NCI-H2171 treated with DMSO at 0.1 percent for 48 hours (cell line): ENCODE results near the gene P4HA3.

ENCODE experiments used
- DNase-seq: peaks from one replicate; lab custom pipeline; 2025; lab: John Stamatoyannopoulos, UW

The P4HA3 gene

DNA sequence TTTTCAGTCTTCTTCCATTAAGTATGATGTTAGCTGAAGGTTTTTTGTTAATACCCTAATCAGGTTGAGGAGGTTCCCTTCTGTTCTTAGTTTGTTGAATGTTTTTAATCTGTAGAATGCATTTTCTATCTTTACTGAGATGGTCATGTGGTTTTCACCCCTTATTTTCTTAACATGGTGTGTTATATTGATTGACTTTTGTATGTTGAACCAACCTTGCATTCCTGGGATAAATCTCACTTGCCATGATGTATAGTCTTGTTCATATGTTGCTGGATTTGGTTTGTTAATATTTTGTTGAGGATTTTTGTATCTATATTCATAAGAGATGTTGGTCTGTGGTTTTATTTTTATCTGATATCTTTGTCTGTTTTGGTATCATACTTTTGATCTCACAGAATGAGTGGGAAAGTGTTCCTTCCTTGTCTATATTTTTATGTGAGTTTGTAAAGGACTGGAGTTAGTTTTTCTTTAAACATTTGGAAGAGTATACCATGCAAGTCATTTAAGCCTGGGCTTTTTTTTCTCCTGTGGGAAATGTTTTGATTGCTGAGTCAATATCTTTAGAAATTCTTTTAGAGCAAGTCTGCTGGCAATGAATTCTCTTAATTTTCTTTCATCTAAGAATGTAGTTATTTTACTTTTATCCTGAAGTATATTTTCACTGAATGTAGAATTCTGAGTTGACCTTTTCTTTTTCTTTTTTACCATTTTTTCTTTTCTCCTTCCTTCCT is 5.5 kb upstream of the P4HA3 start:
- no peak for DNase-seq

DNA sequence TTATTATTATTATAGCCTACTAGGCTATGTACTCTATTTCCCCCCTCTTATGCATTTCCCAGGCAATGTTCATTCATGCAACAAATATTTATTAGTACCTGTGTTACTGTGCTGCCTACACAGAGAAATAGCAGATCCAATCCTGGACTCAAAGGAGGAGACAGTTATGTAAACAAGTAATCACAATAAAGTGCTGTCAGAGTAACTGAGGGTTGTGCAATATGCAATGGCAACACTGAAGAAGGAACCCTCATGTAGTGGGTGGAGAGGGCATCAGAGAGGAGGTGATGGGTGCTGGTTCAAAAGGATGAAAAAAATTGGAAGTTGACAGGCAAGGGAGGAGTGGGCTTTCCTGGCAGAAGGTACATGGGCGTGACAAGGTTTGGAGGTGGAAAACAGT is 886 bp upstream of the P4HA3 start:
- no peak for DNase-seq

DNA sequence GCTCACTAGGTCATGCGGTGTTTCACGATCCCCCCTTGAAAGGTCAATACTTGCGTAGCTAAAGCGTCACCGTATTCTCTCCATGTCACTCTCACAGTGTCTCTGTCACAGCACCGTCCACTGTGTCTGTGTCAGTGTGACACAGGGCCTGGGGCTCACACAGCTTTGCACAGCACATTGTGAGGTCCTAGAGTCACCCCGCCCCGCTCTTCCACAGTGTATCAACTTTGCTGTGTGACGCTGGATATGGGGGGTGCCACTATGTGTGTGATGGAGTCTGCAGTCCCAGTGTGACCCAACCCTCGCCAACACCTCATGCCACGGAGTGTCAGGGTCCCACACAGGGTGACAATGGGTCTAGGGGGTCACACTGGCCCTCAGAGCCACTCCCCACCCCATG is 583 bp downstream of the P4HA3 start:
- DNase-seq: no peak

- DNase-seq: no peak
Measured at GRCh38 chr11:74307434-74307833, 4.0 kb downstream of the P4HA3 start.

GRCh38 chr11:74306435-74307175 is 4.8 kb downstream of the P4HA3 start:
- DNase-seq: no peak

- DNase-seq: no peak
Measured at GRCh38 chr11:74299015-74299414, 12.4 kb downstream of the P4HA3 start.

DNA sequence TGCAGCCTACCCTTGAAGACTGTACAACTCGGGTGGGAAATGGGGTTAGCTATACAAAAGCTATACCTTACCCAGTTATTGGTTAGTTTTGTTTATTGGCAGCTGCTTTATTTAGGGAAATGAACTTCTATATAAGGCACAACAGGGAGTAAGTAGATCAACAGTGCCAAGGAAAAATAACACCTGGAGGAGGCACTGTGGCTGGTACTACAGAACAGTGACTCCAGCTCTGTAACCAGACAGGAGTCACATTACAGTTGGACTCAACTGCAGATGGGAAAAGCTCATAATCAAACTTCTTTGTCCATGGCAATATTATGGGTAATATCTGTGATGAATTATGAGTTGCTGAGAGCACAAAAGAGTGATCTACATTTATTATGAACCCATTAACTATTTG is 14.0 kb downstream of the P4HA3 start:
- DNase-seq: no peak

DNA sequence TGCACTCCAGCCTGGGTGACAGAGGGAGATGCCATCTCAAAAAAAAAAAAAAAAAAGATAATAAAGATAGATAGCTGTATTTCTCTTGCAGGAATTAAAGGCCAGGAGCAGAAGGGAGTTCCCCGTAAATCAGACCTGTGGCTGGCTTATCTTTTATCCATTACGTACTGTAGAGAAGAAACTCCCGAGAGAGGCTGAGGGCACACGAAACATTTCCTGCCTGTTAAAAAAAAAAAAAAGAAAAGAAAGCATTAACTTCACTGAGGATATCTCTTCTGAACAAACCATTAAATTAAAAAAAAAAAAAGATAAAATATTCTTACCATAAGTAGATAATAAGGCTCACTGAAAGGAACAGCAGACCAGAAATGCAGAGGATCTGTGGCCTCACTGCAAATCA is 22.5 kb downstream of the P4HA3 start:
- no peak for DNase-seq

GRCh38 chr11:74288161-74288560 is 23.3 kb downstream of the P4HA3 start:
- no peak for DNase-seq

DNA sequence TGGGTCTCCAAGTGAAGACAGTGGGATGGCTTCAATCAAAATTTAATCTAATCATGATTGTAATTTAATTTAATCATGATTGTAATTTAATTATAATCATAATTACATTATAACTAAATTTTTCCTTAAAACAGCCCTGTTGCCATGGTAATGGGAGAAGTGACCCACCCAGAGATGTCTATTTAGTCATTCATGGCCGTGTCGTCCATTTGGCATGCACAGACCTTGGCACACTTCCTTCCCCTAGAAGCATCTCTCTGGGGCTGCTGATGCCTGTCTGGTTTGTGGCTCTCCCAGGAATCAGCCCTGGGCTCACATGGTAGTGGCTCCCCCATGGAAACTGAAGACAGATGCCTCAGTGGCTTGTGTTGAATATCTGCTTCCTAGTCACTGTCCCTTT is 27.0 kb downstream of the P4HA3 start:
- DNase-seq: no peak

GRCh38 chr11:74283580-74284180 is 27.8 kb downstream of the P4HA3 start:
- DNase-seq: no peak

DNA sequence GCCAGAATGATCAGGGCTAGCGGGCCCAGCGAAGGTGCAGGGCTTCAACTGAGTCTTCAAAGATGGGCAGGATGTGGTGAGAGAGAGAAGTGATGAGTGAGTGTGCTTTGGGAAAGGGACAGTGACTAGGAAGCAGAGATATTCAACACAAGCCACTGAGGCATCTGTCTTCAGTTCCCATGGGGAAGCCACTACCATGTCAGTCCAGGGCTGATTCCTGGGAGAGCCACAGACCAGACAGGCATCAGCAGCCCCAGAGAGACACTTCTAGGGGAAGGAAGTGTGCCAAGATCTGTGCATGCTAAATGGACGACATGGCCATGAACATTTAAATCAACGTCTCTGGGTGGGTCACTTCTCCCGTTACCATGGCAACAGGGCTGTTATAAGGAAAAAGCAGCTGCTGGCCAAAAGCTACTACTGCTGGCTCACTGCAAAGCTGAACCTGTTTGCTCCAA is 28.5 kb downstream of the P4HA3 start:
- no peak for DNase-seq

DNA sequence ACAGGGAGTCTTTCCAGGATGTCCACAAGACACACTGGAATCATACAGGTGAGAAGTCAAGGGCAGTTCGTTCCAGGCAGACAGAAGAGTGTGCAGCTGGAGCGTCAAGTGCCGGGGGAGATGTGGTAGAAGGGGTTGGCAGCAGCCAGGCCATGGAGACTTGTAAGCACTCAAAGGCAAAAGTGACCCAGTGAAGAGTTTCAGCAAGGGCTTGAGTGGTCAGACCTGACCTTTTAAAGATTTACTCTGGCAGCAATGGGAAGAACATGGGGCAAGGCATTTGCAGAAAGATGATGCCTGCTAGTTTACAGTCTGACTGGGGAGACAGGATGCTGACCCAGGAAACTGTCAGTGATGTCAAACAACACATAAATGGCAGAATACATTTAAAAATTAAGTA is 29.0 kb downstream of the P4HA3 start:
- DNase-seq: no peak

- DNase-seq: no peak
Measured at GRCh38 chr11:74280494-74280893, 30.9 kb downstream of the P4HA3 start.

GRCh38 chr11:74279256-74279655 is 32.2 kb downstream of the P4HA3 start:
- no peak for DNase-seq

GRCh38 chr11:74278721-74279161 is 32.7 kb downstream of the P4HA3 start:
- no peak for DNase-seq

- DNase-seq: no peak
Measured at GRCh38 chr11:74278103-74278502, 33.3 kb downstream of the P4HA3 start.

GRCh38 chr11:74276581-74276980 is 34.9 kb downstream of the P4HA3 start:
- no peak for DNase-seq

- no peak for DNase-seq
Measured at GRCh38 chr11:74272276-74272675, 39.2 kb downstream of the P4HA3 start.

GRCh38 chr11:74269161-74269811 is 42.2 kb downstream of the P4HA3 start:
- no peak for DNase-seq

DNA sequence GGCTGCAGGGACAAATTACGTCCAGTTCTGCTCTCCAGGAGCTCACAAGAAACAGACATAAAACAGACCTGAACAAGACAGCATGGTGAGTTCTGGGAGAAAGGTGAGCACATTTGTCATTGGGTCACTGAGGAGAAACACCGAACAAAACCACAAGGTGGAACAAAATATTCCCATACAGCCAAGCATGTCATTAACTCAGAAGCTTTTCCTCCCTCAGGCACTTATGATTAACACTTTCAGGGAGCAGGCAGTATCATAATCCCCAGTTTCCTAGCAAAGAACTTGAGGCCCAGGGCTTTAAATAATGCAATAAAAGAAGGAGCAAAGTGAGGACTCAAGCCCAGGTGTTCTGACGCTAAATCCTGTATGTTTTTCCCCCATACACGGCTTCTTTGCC is 43.0 kb downstream of the P4HA3 start:
- no peak for DNase-seq

GRCh38 chr11:74267014-74267413 is 44.4 kb downstream of the P4HA3 start:
- no peak for DNase-seq

DNA sequence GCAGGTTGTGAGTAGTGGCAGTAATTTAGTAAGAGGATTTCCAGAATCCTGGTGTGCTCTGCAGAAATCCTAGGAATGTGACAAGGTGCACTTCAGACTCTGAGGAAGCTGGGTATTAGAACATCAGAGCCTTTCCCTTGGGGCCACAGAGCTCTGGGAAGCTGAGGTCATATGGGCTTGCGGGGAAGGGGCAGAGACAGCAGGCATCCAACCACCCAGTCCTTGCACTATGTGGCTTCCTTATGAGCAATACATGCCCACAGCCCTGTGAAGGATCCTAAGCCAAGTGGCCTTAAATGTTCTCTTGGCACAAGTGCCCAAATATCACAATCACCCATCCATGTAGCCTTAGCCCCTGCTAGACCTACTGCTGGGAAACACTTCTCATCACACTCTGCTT is 46.2 kb downstream of the P4HA3 start:
- DNase-seq: no peak
